Lower leg skin (tissue), 4 donors: ENCODE measurements around the gene SAMMSON. TPM values are rescaled to one million over a fixed set of nuclear protein-coding genes. Genes with fewer than 3 reads are reported as not detected.

Experiments used
- DNase-seq, 2 donors: peaks; one replicate each; pipeline ENCODE4 v3.0.0-alpha.2; 2019; ENCODE audit warnings: low spot score in 2 of 2
- H3K4me3 ChIP-seq: fragments of 200-600 bp; sonication (generic); 2 replicates; pipeline ENCODE4 v1.5.1; 2017; ENCODE audit warnings: mild to moderate bottlenecking, low read depth; ENCODE audit not compliant: poor library complexity, severe bottlenecking
- CTCF ChIP-seq, 3 donors: fragments of 450-650 bp; IDR thresholded peaks; one replicate each; pipeline ENCODE4 v1.5.1; 2016; ENCODE audit warnings: antibody characterized with exemption in 3 of 3, mild to moderate bottlenecking in 3 of 3, moderate library complexity in 2 of 3
- POLR2A ChIP-seq, 2 donors: fragments of 450-650 bp; IDR thresholded peaks; one replicate each; pipeline ENCODE4 v1.6.1; 2016 to 2017; ENCODE audit warnings: antibody characterized with exemption in 2 of 2, mild to moderate bottlenecking in 1 of 2, moderate library complexity in 1 of 2
- WGBS, 2 donors: methylation state at CpG; one replicate each; pipeline ENCODE4 v1.1.5; 2018; 5-methylcytosine and 5-hydroxymethylcytosine counted together
- intact Hi-C: fragments of 100-400 bp; cut with DNase I; formaldehyde crosslinking; loops from one replicate; pipeline ENCODE4 v1.15.0; 2023; ENCODE audit warnings: low total_unique reads
- total RNA-seq, 4 donors: library from RNA; depleted of rRNA; stranded (reverse); fragments of >200 nt; gene quantifications; one replicate each; pipeline ENCODE4 v1.1.0, GENCODE V29; 2016

SAMMSON gene
- total RNA-seq, 4 donors from 2014 or later = 0.26 TPM; not detected in 3

- 70 to 71% methylated on average over 4 of the region's 4 CpGs for WGBS, 2 donors
- no peak for DNase-seq
- TF ChIP-seq POLR2A (IDR thresholded peaks at IDR 0.05) (no peak), CTCF (IDR thresholded peaks at IDR 0.05) (no peak)
- H3K4me3 ChIP-seq = no peak overlapping the region
- intact Hi-C loops = no loop called here
Measured at GRCh38 chr3:70000563-70001081, 1.1 kb downstream of the SAMMSON start.

GRCh38 chr3:70003119-70003518 lies 3.6 kb downstream of the SAMMSON start:
- H3K4me3 ChIP-seq = no peak overlapping the region
- no peak for TF ChIP-seq POLR2A (IDR thresholded peaks at IDR 0.05)
- no peak for TF ChIP-seq CTCF (IDR thresholded peaks at IDR 0.05)
- DNase-seq = no peak

GRCh38 chr3:70006089-70006488 lies 6.6 kb downstream of the SAMMSON start:
- intact Hi-C loops = no loop called here
- WGBS, 2 donors = 72 to 73% methylated on average over 4 of the region's 4 CpGs
- TF ChIP-seq CTCF (IDR thresholded peaks at IDR 0.05) (no peak), POLR2A (IDR thresholded peaks at IDR 0.05) (no peak)
- no peak overlapping the region for H3K4me3 ChIP-seq
- DNase-seq = no peak

More at GRCh38 chr3:70003119-70003518, 3.6 kb downstream of the SAMMSON start:
- intact Hi-C loops = no loop called here

- WGBS, 2 donors = 75 to 80% methylated on average over 2 of the region's 2 CpGs
- TF ChIP-seq CTCF (IDR thresholded peaks at IDR 0.05) = no peak
- TF ChIP-seq POLR2A (IDR thresholded peaks at IDR 0.05) = no peak
- H3K4me3 ChIP-seq = no peak overlapping the region
- DNase-seq = no peak
- intact Hi-C loops = no loop called here
Measured at GRCh38 chr3:70010346-70010745, 10.8 kb downstream of the SAMMSON start.

GRCh38 chr3:70011582-70011981 lies 12.0 kb downstream of the SAMMSON start:
- TF ChIP-seq POLR2A (IDR thresholded peaks at IDR 0.05) = no peak

GRCh38 chr3:70020906-70021660 lies 21.6 kb downstream of the SAMMSON start:
- H3K4me3 ChIP-seq = no peak overlapping the region
- intact Hi-C loops = no loop called here
- no peak for DNase-seq
- 43 to 51% methylated on average over 3 of the region's 3 CpGs for WGBS, 2 donors
- TF ChIP-seq POLR2A (IDR thresholded peaks at IDR 0.05) = no peak

More at GRCh38 chr3:70011582-70011981, 12.0 kb downstream of the SAMMSON start:
- 42 to 43% methylated on average over 1 of the region's 1 CpG for WGBS, 2 donors
- H3K4me3 ChIP-seq = no peak overlapping the region
- intact Hi-C loops = no loop called here
- DNase-seq = no peak

GRCh38 chr3:70028361-70028760 lies 28.8 kb downstream of the SAMMSON start:
- no peak for DNase-seq
- H3K4me3 ChIP-seq = no peak overlapping the region
- no peak for TF ChIP-seq POLR2A (IDR thresholded peaks at IDR 0.05)
- TF ChIP-seq CTCF (IDR thresholded peaks at IDR 0.05) = no peak
- intact Hi-C loops = no loop called here
